ENCODE data around the gene RRP1B. TPM values are rescaled to one million over a fixed set of nuclear protein-coding genes. Genes with fewer than 3 reads are reported as not detected.

Gene RRP1B
- total and polyA plus RNA-seq, 12 donors, result 5.7 to 18.6 (median 15.7) TPM

DNA sequence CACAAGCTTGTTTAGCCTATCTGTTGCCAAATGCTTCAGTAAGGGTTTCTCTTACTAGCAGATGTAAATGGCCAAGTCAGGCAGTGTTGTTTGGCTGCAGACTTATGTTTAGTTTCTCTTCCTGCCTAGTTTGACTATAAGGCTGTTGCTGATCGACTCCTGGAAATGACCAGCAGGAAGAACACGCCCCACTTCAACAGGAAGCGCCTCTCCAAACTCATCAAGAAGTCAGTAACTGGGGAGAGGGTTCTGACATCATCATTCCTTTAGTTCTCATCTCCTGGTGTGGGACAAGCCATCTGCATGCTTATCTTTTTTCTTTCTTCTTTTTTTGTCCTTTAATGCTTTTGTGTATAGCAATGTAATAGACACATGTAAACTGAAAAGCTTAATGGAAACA is 25.1 kb downstream of the RRP1B start:
- intact Hi-C loops (cut with DNase I), result no loop called here
- H3K27ac ChIP-seq, result no peak overlapping the region
- no peaks in the 10 kb centered on the region for H3K4me1 ChIP-seq (replicated peaks in 1 of 2)
- WGBS, 4 donors, result 59 to 80% (median 77%) methylated on average over 3 of the region's 3 CpGs
- no peaks in the 10 kb centered on the region for H3K27me3 ChIP-seq
- no peaks in the 10 kb centered on the region for H3K9me3 ChIP-seq (replicated peaks in 1 of 3)
- no peak for DNase-seq
- H3K36me3 ChIP-seq (replicated peaks in 1 of 2), result peaks cover 0 to 81% of the 10 kb centered on the region in 2 donors
- TF ChIP-seq POLR2A (IDR thresholded peaks at IDR 0.05), result no peak
- TF ChIP-seq, protein P1, sequence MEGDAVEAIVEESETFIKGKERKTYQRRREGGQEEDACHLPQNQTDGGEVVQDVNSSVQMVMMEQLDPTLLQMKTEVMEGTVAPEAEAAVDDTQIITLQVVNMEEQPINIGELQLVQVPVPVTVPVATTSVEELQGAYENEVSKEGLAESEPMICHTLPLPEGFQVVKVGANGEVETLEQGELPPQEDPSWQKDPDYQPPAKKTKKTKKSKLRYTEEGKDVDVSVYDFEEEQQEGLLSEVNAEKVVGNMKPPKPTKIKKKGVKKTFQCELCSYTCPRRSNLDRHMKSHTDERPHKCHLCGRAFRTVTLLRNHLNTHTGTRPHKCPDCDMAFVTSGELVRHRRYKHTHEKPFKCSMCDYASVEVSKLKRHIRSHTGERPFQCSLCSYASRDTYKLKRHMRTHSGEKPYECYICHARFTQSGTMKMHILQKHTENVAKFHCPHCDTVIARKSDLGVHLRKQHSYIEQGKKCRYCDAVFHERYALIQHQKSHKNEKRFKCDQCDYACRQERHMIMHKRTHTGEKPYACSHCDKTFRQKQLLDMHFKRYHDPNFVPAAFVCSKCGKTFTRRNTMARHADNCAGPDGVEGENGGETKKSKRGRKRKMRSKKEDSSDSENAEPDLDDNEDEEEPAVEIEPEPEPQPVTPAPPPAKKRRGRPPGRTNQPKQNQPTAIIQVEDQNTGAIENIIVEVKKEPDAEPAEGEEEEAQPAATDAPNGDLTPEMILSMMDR (IDR thresholded peaks at IDR 0.05), result no peak
- H3K4me3 ChIP-seq, result no peak overlapping the region

DNA sequence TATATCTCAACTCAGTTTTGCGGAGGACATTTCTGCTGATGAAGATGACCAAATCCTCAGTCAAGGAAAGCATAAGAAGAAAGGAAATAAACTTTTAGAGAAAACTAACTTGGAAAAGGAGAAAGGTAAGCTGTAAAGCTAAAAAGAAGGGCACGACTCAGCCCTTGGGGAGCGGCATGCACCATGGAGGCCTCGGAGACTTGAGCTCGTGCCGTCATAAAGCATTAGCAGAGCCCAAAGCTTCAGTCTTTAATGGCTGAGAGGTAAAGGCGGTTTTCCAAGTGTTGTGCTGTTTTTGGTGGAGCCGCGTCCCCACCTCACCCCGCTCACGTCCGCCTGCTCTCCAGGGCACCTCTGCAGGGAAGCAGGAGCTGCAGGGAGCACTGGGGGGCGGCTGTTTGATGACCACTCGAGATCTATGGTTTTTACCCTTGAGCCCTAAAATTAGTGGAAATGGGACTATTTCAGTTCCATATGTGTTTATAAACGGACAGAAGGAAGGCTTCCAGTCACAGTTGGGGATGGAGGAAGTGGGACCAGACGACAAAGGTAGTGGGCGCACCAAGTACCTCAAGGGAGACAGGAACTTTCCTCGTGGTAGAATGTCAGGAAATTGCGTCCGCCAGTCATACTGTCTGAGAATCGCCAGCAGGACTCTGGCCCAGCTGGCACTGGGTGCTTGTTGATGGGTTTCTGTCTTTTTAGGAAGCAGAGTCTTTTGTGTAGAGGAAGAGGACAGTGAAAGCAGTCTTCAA is 27.6 kb downstream of the RRP1B start:
- no peaks in the 10 kb centered on the region for H3K27me3 ChIP-seq
- H3K9me3 ChIP-seq (replicated peaks in 1 of 3), result no peaks in the 10 kb centered on the region
- H3K4me1 ChIP-seq (replicated peaks in 1 of 2), result no peaks in the 10 kb centered on the region
- H3K4me3 ChIP-seq, result no peak overlapping the region
- intact Hi-C loops (cut with DNase I), result no loop called here
- H3K27ac ChIP-seq, result no peak overlapping the region
- no peak for DNase-seq
- TF ChIP-seq, protein P1 (IDR thresholded peaks at IDR 0.05), result no peak
- TF ChIP-seq POLR2A (IDR thresholded peaks at IDR 0.05), result no peak
- 87 to 94% (median 90%) methylated on average over 20 to 21 of the region's 21 CpGs for WGBS, 4 donors
- H3K36me3 ChIP-seq (replicated peaks in 1 of 2), result peaks cover 0 to 95% of the 10 kb centered on the region in 2 donors

DNA sequence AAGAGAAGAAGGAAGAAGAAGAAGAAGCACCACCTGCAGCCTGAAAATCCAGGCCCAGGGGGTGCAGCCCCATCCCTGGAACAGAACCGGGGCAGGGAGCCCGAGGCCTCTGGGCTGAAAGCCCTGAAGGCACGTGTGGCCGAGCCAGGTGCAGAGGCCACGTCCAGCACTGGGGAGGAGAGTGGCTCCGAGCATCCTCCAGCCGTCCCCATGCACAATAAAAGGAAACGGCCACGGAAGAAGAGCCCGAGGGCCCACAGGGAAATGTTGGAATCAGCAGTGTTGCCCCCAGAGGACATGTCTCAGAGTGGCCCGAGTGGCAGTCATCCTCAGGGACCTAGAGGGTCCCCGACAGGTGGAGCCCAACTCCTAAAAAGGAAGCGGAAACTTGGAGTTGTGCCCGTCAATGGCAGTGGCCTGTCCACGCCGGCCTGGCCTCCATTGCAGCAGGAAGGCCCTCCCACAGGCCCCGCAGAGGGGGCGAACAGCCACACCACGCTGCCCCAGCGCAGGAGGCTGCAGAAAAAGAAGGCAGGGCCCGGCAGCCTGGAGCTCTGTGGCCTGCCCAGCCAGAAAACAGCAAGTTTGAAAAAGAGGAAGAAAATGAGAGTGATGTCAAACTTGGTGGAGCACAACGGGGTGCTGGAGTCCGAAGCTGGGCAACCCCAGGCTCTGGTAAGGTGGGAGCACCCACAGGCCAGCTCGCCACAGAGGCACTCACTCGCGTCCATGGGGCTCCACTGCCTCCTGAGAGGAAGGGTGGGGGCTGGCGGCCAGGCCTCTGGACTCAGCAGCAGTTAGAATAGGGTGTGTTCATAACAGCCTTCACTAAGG is 28.4 kb downstream of the RRP1B start:
- Histone ChIP-seq H3K4me3 (no peak overlapping the region), H3K4me1 (replicated peaks in 1 of 2) (no peaks in the 10 kb centered on the region), H3K27ac (no peak overlapping the region), H3K36me3 (replicated peaks in 1 of 2) (peaks cover 0 to 89% of the 10 kb centered on the region in 2 donors), H3K9me3 (replicated peaks in 1 of 3) (no peaks in the 10 kb centered on the region), H3K27me3 (no peaks in the 10 kb centered on the region)
- DNase-seq, result no peak
- WGBS, 4 donors, result 87 to 94% (median 89%) methylated on average over 21 to 27 of the region's 27 CpGs
- TF ChIP-seq, protein P1 (IDR thresholded peaks at IDR 0.05), result no peak
- TF ChIP-seq POLR2A (IDR thresholded peaks at IDR 0.05), result no peak
- intact Hi-C loops (cut with DNase I), result no loop called here

DNA sequence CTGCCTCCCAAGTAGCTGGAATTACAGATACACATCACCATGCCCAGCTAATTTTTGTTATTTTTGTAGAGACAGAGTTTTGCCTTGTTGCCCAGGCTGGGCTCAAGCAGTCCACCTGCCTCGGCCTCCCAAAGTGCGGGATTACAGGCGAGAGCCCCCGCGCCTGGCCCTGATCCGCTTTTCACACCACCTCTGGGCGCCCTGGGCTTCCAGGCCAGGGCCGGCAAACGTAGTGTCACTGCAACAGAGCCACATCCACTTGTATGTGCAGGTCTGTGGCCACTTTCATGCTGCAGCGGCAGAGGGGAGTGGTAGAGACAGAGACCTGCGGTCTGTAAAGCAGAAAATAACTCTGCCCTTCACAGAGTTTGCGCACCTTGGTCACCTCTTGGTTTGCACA is 29.5 kb downstream of the RRP1B start:
- intact Hi-C loops (cut with DNase I), result no loop called here
- 97 to 100% (median 98%) methylated on average over 2 to 12 of the region's 12 CpGs for WGBS, 4 donors
- TF ChIP-seq, protein P1 (IDR thresholded peaks at IDR 0.05), result no peak
- no peak for TF ChIP-seq POLR2A (IDR thresholded peaks at IDR 0.05)
- Histone ChIP-seq H3K9me3 (replicated peaks in 1 of 3) (no peaks in the 10 kb centered on the region), H3K36me3 (replicated peaks in 1 of 2) (peaks cover 0 to 84% of the 10 kb centered on the region in 2 donors), H3K4me3 (no peak overlapping the region), H3K27me3 (no peaks in the 10 kb centered on the region), H3K27ac (no peak overlapping the region), H3K4me1 (replicated peaks in 1 of 2) (no peaks in the 10 kb centered on the region)
- no peak for DNase-seq
